Endodermal cell (in vitro differentiated cells): ENCODE measurements around the gene IQCE. TPM values are rescaled to one million over a fixed set of nuclear protein-coding genes. Genes with fewer than 3 reads are reported as not detected.

ENCODE experiments used
- DNase-seq: peaks from one replicate; pipeline ENCODE4 v3.0.0-alpha.2; 2017
- H3K27ac ChIP-seq: 2 replicates; pipeline ENCODE4 v1.5.1; 2013; ENCODE audit warnings: mild to moderate bottlenecking, low read depth, low read length, moderate library complexity
- H3K27me3 ChIP-seq: 2 replicates; pipeline ENCODE4 v1.6.1; 2013; ENCODE audit warnings: mild to moderate bottlenecking, low read length, moderate library complexity; ENCODE audit not compliant: insufficient read depth, control insufficient read depth, poor library complexity, severe bottlenecking
- H3K36me3 ChIP-seq: 2 replicates; pipeline ENCODE4 v1.7.0; 2013; ENCODE audit warnings: mild to moderate bottlenecking, low read length, moderate library complexity; ENCODE audit not compliant: control insufficient read depth, insufficient read depth
- H3K4me1 ChIP-seq: one replicate; pipeline ENCODE4 v1.7.0; 2013; ENCODE audit warnings: low read length; ENCODE audit not compliant: control insufficient read depth, insufficient read depth
- H3K4me3 ChIP-seq: 2 replicates; pipeline ENCODE4 v1.5.1; 2013; ENCODE audit warnings: mild to moderate bottlenecking, low read length, moderate library complexity
- H3K9ac ChIP-seq: 2 replicates; pipeline ENCODE4 v1.6.1; 2013; ENCODE audit warnings: mild to moderate bottlenecking, low read length, moderate library complexity; ENCODE audit not compliant: poor library complexity, severe bottlenecking; ENCODE audit errors: extremely low read depth
- H3K9me3 ChIP-seq: 2 replicates; pipeline ENCODE4 v1.6.1; 2013; ENCODE audit warnings: mild to moderate bottlenecking, low read length, moderate library complexity; ENCODE audit not compliant: control insufficient read depth
- H3K27ac Mint-ChIP-seq: 2 replicates; pipeline ENCODE4 v1.8.0; 2020; ENCODE audit warnings: mixed read lengths
- H3K27me3 Mint-ChIP-seq: 2 replicates; pipeline ENCODE4 v1.8.0; 2021; ENCODE audit warnings: mild to moderate bottlenecking, mixed read lengths; ENCODE audit not compliant: insufficient read depth
- H3K36me3 Mint-ChIP-seq: 2 replicates; pipeline ENCODE4 v1.8.0; 2020; ENCODE audit warnings: low read depth, mixed read lengths
- H3K4me1 Mint-ChIP-seq: 2 replicates; pipeline ENCODE4 v1.8.0; 2020; ENCODE audit warnings: mixed read lengths
- H3K4me3 Mint-ChIP-seq: 2 replicates; pipeline ENCODE4 v1.8.0; 2020; ENCODE audit warnings: mild to moderate bottlenecking, moderate library complexity, mixed read lengths
- H3K9me3 Mint-ChIP-seq: 2 replicates; pipeline ENCODE4 v1.8.0; 2020; ENCODE audit warnings: mild to moderate bottlenecking, mixed read lengths
- CTCF ChIP-seq: fragments of 200-600 bp; sonication (generic); conservative IDR thresholded peaks from 2 replicates; pipeline ENCODE4 v1.5.0; 2021; ENCODE audit warnings: antibody characterized with exemption, mild to moderate bottlenecking
- WGBS, 2 experiments: methylation state at CpG; one replicate each; pipeline versions ENCODE4 v1.1.5 to v1.1.7; 2013; ENCODE audit warnings: missing lambda C conversion rate in 2 of 2, mixed read lengths in 1 of 2; ENCODE audit not compliant: insufficient coverage in 1 of 2, insufficient read length in 1 of 2; 5-methylcytosine and 5-hydroxymethylcytosine counted together
- total RNA-seq, 2 donors: library from RNA; stranded (reverse); fragmentation: NEBNext Ultra II Directional in 1 of 2; extraction: Animal tissue kit (Norgen Biotek cat#: 25700) in 1 of 2; gene quantifications; 2 replicates in 1 of 2; 3 replicates in 1 of 2; pipeline ENCODE4 v1.2.1, GENCODE V29; 2021

Gene IQCE
- total RNA-seq, 2 donors from 2014 or later = 15.4 to 20.8 TPM

GRCh38 chr7:2611401-2611800 lies 52.6 kb downstream of the IQCE start:
- WGBS, 2 experiments = 75 to 95% methylated on average over 2 to 11 of the region's 11 CpGs
- TF ChIP-seq CTCF = no peak
- peak overlapping the region; percentile 24 for H3K27ac ChIP-seq
- H3K9me3 Mint-ChIP-seq = no peaks in the 10 kb centered on the region
- no peaks in the 10 kb centered on the region for H3K9me3 ChIP-seq
- no peaks in the 10 kb centered on the region for H3K36me3 ChIP-seq
- no peaks in the 10 kb centered on the region for H3K27me3 Mint-ChIP-seq
- H3K36me3 Mint-ChIP-seq = no peaks in the 10 kb centered on the region
- H3K4me1 Mint-ChIP-seq = peaks cover 41% of the 10 kb centered on the region
- no peak overlapping the region for H3K4me3 Mint-ChIP-seq
- no peak overlapping the region for H3K4me3 ChIP-seq
- H3K9ac ChIP-seq = no peak overlapping the region
- no peaks in the 10 kb centered on the region for H3K27me3 ChIP-seq
- H3K27ac Mint-ChIP-seq = no peak overlapping the region
- DNase-seq = peak; percentile 64
- peaks cover 9% of the 10 kb centered on the region for H3K4me1 ChIP-seq

GRCh38 chr7:2611922-2612321 lies 53.1 kb downstream of the IQCE start:
- H3K36me3 Mint-ChIP-seq = no peaks in the 10 kb centered on the region
- H3K9ac ChIP-seq = no peak overlapping the region
- no peak overlapping the region for H3K4me3 Mint-ChIP-seq
- H3K27ac Mint-ChIP-seq = no peak overlapping the region
- no peak for DNase-seq
- H3K36me3 ChIP-seq = no peaks in the 10 kb centered on the region
- H3K9me3 ChIP-seq = no peaks in the 10 kb centered on the region
- no peaks in the 10 kb centered on the region for H3K27me3 ChIP-seq
- H3K4me1 Mint-ChIP-seq = peaks cover 37% of the 10 kb centered on the region
- H3K9me3 Mint-ChIP-seq = no peaks in the 10 kb centered on the region
- no peaks in the 10 kb centered on the region for H3K27me3 Mint-ChIP-seq
- peaks cover 9% of the 10 kb centered on the region for H3K4me1 ChIP-seq
- H3K27ac ChIP-seq = no peak overlapping the region
- no peak for TF ChIP-seq CTCF
- no peak overlapping the region for H3K4me3 ChIP-seq
- WGBS, 2 experiments = 91 to 95% methylated on average over 10 of the region's 10 CpGs

GRCh38 chr7:2612445-2613097 lies 53.8 kb downstream of the IQCE start:
- H3K4me1 Mint-ChIP-seq = peaks cover 34% of the 10 kb centered on the region
- no peak overlapping the region for H3K4me3 Mint-ChIP-seq
- peaks cover 9% of the 10 kb centered on the region for H3K4me1 ChIP-seq
- DNase-seq = peak; percentile 97
- H3K27me3 Mint-ChIP-seq = no peaks in the 10 kb centered on the region
- H3K9ac ChIP-seq = no peak overlapping the region
- no peaks in the 10 kb centered on the region for H3K27me3 ChIP-seq
- WGBS, 2 experiments = 84 to 85% methylated on average over 4 to 15 of the region's 15 CpGs
- H3K27ac ChIP-seq = no peak overlapping the region
- TF ChIP-seq CTCF = no peak
- no peaks in the 10 kb centered on the region for H3K36me3 ChIP-seq
- no peak overlapping the region for H3K4me3 ChIP-seq
- H3K9me3 ChIP-seq = no peaks in the 10 kb centered on the region
- H3K36me3 Mint-ChIP-seq = no peaks in the 10 kb centered on the region
- H3K9me3 Mint-ChIP-seq = no peaks in the 10 kb centered on the region
- no peak overlapping the region for H3K27ac Mint-ChIP-seq
